ENCODE measurements around the gene LRP6. TPM values are rescaled to one million over a fixed set of nuclear protein-coding genes. Genes with fewer than 3 reads are reported as not detected.

The LRP6 gene
- polyA plus RNA-seq, 1 donor (not counting 4 experiments of a cell fraction or from before 2014, with no cell fraction given) = 13.0 TPM

GRCh38 chr12:12088147-12088546 is 178.7 kb downstream of the LRP6 start:
- Histone ChIP-seq H3K27ac (ENCODE audit: control insufficient read depth, insufficient read depth, low read length) (no peak overlapping the region), H2AFZ (ENCODE audit: control insufficient read depth, low read length) (no peak overlapping the region), H3K9me3 (ENCODE audit: control insufficient read depth, low read depth, low read length) (no peaks in the 10 kb centered on the region), H3K27me3 (ENCODE audit: control insufficient read depth, extremely low read depth, insufficient read depth, low read length) (peaks cover 15% of the 10 kb centered on the region), H3K9me1 (ENCODE audit: control insufficient read depth, extremely low read depth, insufficient read depth, low read length) (no peaks in the 10 kb centered on the region), H3K36me3 (ENCODE audit: control insufficient read depth in 2 of 2, extremely low read depth in 1 of 2, insufficient read depth in 2 of 2, low read length in 2 of 2) (no peaks in the 10 kb centered on the region), H3K4me2 (ENCODE audit: control insufficient read depth, extremely low read depth, insufficient read depth, low read depth, low read length) (no peak overlapping the region), H3K9ac (ENCODE audit: control insufficient read depth, extremely low read depth, insufficient read depth, low read length) (no peak overlapping the region), H3K4me1 (ENCODE audit: control insufficient read depth, extremely low read depth, insufficient read depth, low read length) (peaks cover 4% of the 10 kb centered on the region), H3K4me3 (ENCODE audit: control insufficient read depth in 2 of 3, extremely low read depth in 1 of 3, insufficient read depth in 2 of 3, low read depth in 1 of 3, low read length in 3 of 3) (no peak overlapping the region), H3K79me2 (ENCODE audit: control insufficient read depth, insufficient read depth, low read length) (no peaks in the 10 kb centered on the region), H4K20me1 (ENCODE audit: control insufficient read depth, extremely low read depth, insufficient read depth, low read length) (no peaks in the 10 kb centered on the region)
- TF ChIP-seq EZH2 (IDR thresholded peaks at IDR 0.05; ENCODE audit: low read length) = no peak
- TF ChIP-seq, protein P1, sequence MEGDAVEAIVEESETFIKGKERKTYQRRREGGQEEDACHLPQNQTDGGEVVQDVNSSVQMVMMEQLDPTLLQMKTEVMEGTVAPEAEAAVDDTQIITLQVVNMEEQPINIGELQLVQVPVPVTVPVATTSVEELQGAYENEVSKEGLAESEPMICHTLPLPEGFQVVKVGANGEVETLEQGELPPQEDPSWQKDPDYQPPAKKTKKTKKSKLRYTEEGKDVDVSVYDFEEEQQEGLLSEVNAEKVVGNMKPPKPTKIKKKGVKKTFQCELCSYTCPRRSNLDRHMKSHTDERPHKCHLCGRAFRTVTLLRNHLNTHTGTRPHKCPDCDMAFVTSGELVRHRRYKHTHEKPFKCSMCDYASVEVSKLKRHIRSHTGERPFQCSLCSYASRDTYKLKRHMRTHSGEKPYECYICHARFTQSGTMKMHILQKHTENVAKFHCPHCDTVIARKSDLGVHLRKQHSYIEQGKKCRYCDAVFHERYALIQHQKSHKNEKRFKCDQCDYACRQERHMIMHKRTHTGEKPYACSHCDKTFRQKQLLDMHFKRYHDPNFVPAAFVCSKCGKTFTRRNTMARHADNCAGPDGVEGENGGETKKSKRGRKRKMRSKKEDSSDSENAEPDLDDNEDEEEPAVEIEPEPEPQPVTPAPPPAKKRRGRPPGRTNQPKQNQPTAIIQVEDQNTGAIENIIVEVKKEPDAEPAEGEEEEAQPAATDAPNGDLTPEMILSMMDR (optimal IDR thresholded peaks at IDR 0.05 in 1 of 3, IDR thresholded peaks at IDR 0.05 in 1 of 3, conservative IDR thresholded peaks at IDR 0.05 in 1 of 3; ENCODE audit: extremely low read depth in 1 of 3, insufficient read depth in 2 of 3, low read length in 3 of 3) = no peak
- DNase-seq (ENCODE audit: low read depth, low spot score) (no peak), FAIRE-seq (no peak)
- dilution Hi-C loops (cut with MboI; ENCODE audit: extremely low pct_ligation_motif_present, low sequenced_read_pairs) = loop anchor here (25.0 kb wide), 1 partner anchor 249 kb away; no protein-coding TSS in a partner anchor

GRCh38 chr12:12087693-12088034 is 179.2 kb downstream of the LRP6 start:
- TF ChIP-seq EZH2 (IDR thresholded peaks at IDR 0.05; ENCODE audit: low read length) = no peak
- TF ChIP-seq, protein P1 (optimal IDR thresholded peaks at IDR 0.05 in 1 of 3, IDR thresholded peaks at IDR 0.05 in 1 of 3, conservative IDR thresholded peaks at IDR 0.05 in 1 of 3; ENCODE audit: extremely low read depth in 1 of 3, insufficient read depth in 2 of 3, low read length in 3 of 3) = no peak
- no peak overlapping the region for H3K27ac ChIP-seq (ENCODE audit: control insufficient read depth, insufficient read depth, low read length)
- H3K9ac ChIP-seq (ENCODE audit: control insufficient read depth, extremely low read depth, insufficient read depth, low read length) = no peak overlapping the region
- dilution Hi-C loops (cut with MboI; ENCODE audit: extremely low pct_ligation_motif_present, low sequenced_read_pairs) = loop anchor here (25.0 kb wide), 1 partner anchor 250 kb away; no protein-coding TSS in a partner anchor
- H3K79me2 ChIP-seq (ENCODE audit: control insufficient read depth, insufficient read depth, low read length) = no peaks in the 10 kb centered on the region
- DNase-seq (ENCODE audit: low read depth, low spot score) (no peak), FAIRE-seq (no peak)
- peaks cover 15% of the 10 kb centered on the region for H3K27me3 ChIP-seq (ENCODE audit: control insufficient read depth, extremely low read depth, insufficient read depth, low read length)
- no peak overlapping the region for H2AFZ ChIP-seq (ENCODE audit: control insufficient read depth, low read length)
- no peak overlapping the region for H3K4me3 ChIP-seq (ENCODE audit: control insufficient read depth in 2 of 3, extremely low read depth in 1 of 3, insufficient read depth in 2 of 3, low read depth in 1 of 3, low read length in 3 of 3)
- H3K36me3 ChIP-seq (ENCODE audit: control insufficient read depth in 2 of 2, extremely low read depth in 1 of 2, insufficient read depth in 2 of 2, low read length in 2 of 2) = no peaks in the 10 kb centered on the region
- H3K9me1 ChIP-seq (ENCODE audit: control insufficient read depth, extremely low read depth, insufficient read depth, low read length) = no peaks in the 10 kb centered on the region
- no peaks in the 10 kb centered on the region for H4K20me1 ChIP-seq (ENCODE audit: control insufficient read depth, extremely low read depth, insufficient read depth, low read length)
- H3K4me2 ChIP-seq (ENCODE audit: control insufficient read depth, extremely low read depth, insufficient read depth, low read depth, low read length) = no peak overlapping the region
- H3K4me1 ChIP-seq (ENCODE audit: control insufficient read depth, extremely low read depth, insufficient read depth, low read length) = peaks cover 2% of the 10 kb centered on the region
- no peaks in the 10 kb centered on the region for H3K9me3 ChIP-seq (ENCODE audit: control insufficient read depth, low read depth, low read length)
